HG03521 (cell line): ENCODE results near the gene ADCY1.

Source experiments
- ATAC-seq: cut with Tn5 transposase; IDR thresholded peaks from one replicate; pipeline ENCODE4 v1.9.1; 2021; ENCODE audit warnings: mild to moderate bottlenecking, moderate library complexity; ENCODE audit not compliant: unreplicated experiment

ADCY1 gene

DNA sequence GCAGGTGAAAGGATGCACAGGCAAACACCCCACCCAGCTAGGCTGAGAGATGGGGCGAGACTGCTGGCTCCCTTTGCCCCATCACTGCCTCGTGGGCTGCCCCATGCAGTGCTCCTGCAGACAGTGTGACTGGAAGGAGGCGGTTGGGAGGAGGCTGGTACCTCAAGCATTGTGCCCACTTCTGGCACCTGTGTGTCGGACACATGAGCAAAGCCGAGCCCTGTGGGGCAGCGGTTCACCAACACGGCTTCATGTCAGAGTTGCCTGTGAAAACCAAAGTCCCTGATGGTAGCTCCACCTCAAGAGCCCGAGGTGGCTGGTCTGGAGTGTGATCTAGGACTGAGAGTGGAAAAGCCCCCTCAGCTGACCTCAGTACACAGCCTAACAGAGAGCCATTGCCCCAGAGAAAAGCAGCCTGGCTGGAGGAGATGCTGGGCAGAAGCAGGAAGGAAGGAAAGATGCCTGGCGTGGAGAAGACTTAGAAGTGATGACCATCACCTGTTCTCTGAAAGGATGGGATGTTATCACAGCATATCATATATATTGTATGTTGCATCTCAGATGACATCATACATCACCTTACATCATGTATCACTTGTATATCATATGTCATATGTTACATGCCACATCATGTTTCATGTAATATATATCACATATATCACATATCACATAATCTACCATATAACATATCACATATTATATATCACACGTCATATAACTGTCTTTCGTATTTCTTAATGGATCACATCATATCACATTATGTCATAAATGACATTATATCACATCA, 75.6 kb downstream of the ADCY1 start:
- ATAC-seq: no peak

DNA sequence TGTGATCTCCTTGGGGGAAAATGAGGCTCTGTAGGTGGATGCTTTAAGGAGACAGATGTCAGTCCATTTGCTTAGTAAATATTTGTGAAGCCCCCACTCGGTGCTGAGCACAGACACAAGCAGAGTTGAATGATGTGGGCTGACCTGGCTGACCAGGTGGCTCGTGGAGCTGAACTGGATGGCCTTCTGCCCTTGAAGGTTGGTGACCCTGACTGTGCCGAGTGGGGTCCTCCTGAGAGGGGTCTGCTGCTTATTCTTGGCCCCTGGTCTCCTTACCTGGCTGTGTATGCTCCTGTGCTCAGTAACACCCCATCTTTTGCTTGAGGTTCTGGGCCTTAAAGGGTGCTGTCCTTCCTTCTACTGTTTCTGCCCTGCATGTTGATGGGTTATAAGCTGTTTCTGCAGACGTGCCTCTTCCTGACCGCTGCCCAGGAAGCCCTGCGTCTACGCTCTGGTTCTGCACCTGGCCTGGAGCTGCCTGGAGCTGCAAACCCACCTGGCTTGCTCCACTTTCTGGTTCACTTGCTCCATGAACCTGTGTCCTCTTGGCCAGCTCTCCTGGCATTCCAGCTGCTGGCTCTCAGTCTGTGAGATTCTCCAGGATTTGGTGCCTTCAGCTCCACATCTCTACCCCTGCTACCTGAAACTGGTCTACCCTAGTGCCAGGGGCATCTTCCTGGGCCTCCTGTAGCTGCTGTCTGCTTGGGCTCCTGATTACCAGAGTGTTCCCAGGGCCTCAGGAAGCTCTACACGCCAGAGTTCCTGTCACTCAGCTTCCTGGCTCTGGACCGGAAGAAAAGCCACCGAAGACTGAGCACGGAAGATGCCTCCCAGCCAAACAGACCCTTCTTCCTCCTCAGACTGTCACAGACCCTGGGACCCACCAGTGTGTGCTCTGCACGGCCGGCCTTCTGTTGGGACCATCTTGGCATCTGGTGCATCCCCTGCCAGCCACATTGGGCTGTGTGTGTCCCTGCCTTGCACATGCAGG, 76.5 kb downstream of the ADCY1 start:
- ATAC-seq: no peak

DNA sequence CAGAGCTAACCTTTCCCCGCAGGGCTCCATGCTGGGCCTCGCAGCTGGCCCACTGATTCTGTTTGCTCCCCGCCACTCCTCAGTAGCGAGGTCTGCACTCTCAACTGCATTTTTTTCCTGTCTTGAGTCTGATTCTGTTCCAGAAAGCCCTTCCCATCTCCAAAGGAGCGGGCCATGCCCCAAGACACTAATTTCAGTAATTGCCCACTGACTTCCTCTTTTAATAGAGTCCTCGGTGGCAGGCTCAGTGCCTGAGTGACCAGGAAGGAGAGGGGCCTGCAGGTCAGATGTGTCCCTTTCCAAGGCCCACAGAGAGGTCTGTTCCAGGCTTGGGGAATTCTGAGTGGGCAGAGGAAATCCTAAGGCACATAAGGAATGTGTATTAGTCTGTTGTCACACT, 77.4 kb downstream of the ADCY1 start:
- no peak for ATAC-seq

DNA sequence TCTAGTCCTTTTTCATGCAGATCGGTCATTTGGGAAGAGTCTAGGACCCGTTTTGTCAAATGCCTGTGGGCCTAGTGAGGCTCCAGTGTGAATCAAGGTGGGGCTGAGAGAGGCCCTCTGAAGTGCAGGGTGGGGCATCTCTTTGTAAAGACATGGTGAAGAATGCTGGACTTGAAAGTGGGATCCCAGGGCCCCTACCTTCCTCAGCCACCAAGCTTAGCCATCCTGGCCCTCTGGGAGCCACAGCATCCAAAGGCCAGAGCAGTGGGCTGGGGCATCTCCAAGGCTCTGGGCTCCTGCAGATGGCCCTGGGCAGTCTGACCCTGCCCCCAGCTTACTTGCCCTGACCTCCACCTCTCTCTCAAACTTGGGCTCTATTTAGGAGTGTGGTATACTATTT, 78.5 kb downstream of the ADCY1 start:
- no peak for ATAC-seq

DNA sequence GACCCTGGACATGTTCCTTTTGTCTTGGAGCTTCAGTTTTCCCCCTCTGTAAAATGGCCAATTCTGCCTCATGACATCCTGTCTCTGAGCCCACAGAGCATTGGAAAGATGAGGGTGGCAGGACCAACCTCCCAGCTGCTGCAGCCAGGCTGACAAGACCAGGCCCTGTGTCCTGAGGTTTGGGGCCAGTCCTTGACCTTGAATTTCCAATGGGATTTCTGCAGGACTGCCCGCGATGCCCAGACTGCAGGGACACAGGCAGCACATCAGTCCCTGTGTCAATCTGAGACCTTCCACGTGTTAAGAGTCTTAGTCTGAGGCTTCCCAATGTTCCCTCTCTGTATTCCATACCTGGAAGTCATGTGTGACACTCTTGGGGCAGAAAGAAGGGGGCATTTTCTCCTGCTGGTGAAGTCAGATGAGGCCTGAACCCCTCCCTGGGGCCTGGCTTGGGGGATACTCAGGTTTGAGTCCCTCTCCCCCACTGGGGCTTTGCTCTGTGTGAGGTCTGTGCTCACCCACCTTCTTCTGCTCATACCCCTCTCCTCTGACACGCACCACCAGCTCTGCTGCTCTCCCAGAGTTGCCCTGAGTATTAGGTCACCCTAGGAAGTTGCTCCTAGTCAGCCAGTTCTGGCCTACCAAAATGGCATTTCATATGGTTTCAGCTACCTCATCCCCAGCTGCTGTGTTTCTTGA, 79.2 kb downstream of the ADCY1 start:
- ATAC-seq: no peak

DNA sequence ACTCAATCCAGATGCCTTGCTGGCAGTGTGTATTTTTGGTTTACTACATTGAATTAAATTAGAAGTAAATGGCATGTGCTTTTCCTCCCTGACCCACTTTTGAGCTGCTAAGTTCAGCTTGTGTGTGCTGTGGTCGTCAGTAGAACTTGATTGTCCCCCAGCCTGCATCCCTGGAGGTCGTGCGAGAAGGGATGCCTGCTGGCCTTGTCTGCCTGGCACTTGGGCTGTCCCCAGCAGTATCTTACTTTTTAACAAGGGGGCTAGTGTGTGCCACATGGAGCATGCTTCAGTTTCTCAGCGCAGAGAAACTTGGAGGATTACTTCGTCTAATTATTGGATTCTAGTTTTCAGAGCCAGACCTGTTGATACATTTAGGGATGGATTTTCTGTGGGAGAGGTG, 80.2 kb downstream of the ADCY1 start:
- no peak for ATAC-seq

DNA sequence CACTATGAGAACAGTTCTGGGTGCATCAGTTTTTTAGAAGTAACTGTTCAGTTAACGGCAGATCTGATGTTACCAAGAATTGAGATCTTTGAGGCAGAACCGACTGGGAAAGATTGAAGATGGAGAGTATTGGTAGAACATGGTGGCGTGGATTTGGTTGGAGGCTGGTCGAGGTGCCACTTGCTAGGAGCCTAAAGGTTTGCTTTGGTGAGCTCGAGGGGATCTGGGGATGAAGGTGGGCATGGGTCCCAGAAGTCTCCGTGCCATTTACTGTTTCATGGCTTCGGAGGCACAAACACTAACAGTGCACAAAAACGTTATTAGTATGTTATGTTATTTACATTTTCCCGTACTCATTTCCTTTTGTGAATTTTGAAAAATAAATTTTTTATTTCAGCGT, 81.4 kb downstream of the ADCY1 start:
- ATAC-seq: no peak

DNA sequence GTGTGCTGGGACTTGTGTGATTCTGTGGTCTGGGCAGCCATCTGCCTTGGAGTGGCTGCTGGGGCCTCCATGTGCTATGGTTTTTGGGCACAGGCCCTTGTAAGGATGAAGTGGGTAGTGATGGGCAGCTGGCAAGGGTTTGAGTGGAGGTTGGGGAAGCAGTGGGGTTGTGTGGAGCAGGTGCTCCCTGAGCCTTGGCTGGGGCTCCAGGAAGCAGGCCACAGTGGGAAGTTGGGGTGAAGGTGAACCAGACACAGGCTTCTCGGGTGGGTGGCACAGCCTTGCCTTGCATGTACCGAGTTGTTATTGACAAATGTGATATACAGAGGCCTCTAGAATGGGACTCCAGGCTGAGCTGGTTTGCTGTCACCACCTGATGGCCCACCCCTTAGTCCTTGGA, 82.3 kb downstream of the ADCY1 start:
- no peak for ATAC-seq

DNA sequence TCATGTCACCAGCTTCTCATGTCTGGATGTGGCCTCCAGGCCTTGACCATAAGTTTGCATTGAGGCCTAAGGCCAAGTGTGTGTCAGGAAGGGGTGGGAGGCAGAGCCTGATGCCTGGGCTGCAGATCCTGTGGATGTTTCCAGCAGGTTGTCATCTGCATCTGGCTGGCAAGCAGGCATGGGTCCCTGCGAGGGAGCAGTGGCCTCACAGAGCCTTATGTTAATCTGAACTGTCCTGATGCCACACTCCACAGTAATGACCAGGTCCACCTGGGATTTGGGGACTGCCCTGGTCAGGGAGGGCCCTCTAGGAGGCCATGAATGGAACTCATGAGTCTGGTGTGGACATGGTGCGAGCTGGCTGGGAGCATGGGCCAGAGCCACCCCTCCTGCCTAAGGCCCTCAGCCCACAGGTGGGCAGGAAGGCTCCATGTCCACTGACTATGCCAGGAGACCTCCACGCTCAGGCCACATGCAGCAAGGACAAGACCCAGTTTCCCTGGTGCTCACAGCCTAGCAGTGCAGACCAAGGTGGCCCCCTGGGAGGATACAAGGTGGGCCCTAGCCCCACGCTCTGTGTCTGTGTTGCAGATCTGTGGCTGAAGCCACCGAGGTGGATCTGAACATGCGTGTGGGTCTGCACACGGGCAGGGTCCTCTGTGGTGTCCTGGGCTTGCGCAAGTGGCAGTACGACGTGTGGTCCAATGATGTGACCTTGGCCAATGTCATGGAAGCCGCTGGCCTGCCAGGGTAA, 83.1 kb downstream of the ADCY1 start:
- no peak for ATAC-seq

DNA sequence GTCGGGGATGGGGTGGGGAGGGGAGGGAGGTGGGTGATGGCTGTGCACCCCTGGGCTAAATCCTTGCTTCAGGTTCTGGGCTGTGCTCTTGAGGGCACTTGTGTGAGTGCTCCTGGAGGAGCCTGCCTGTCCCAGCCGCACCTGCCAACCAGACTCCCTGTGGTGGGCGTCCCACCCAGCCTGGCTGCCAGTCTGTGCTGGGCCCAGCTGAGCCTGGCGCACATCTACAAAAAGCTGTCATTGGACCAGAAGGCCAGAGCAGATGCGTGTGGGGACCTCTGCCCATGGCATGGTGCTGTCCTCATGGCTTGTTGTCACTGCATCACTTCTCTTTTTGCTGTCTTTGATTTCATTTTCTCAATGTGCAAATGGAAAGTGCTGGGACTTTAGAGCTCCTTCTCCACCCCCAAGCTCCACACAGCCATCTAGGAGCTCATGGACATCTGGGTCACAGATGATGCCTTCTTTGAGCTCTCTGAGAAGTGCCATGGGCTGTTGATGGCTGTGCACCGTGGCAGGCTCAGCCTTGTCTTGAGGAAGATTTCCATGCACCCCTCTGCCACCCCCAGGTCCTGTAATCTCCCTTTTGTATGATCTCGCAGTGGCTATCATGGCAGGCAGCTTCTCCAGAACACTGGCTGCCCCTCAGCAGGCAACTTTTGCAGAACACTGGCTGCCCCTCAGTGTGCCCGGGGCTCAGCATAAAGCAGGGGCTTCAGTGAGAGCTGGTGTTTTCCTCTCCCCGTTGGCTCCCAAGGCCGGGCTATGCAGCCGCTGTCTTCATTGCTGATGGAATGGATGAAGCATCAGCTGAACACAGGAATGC, 83.9 kb downstream of the ADCY1 start:
- no peak for ATAC-seq

DNA sequence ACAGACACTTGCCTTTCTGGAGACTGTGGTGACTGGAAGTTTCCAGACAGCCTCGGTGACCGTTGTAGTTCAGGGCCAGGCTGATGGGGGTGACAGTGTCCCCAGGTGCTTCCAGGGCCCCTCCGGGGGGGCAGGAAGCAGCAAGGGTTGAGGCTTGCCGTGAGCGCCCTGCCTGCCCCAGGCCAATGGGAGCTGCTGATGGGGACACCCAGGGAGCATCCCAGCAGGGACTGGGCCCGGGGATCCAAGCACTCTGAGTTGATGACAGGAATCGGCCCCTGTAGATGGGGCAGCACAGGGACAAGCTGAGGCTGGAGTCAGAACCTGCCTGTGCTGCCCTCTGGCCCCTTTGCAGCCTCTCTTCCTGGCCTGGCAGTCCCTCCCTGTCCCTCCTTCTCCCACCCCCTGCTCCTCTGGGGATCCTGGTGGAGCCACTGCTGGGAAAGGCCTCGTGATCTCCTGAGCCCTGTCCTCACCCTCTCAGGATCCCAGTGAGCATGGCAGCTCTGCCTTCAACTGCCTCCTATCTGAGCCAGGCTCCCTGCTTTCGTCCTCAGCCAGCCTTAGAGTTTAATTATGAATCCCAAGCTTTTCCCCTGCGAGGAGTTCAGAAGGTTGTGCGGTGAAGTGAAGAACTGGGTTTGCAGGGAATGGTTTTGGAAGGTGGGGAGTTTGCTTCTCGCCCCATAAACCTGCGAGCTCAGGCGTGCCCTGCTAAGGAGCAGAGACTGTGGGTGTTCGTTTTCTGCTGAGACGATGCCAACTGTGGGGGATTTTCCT, 84.7 kb downstream of the ADCY1 start:
- ATAC-seq: no peak

DNA sequence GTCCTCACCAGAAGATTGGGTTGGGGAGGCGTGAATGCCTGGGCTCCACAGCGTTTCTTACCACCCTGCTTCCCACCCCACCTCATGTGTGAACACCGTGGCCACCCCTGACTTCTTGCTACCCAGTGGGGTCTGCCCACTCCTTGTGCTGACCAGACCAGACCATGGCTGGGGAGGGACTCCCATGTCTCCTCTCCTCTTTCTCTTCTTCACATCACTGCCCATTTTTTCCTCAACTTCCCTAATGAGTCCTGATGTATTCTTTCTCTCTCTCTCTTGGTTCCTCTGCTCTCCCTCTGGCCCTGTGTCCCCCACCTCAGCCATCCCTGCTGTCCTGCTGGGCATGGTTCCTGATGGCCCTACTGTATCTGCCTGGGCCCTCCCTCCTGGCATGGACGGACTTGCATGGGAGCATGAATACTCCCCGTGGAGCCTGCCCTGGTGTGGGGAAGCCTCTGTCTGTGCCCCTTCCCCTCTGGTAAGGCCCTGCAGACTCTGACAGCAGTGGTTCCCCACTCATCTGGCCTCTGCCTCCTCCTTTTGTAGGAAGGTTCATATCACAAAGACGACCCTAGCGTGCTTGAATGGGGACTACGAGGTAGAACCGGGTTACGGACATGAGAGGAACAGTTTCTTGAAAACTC, 85.5 kb downstream of the ADCY1 start:
- no peak for ATAC-seq

DNA sequence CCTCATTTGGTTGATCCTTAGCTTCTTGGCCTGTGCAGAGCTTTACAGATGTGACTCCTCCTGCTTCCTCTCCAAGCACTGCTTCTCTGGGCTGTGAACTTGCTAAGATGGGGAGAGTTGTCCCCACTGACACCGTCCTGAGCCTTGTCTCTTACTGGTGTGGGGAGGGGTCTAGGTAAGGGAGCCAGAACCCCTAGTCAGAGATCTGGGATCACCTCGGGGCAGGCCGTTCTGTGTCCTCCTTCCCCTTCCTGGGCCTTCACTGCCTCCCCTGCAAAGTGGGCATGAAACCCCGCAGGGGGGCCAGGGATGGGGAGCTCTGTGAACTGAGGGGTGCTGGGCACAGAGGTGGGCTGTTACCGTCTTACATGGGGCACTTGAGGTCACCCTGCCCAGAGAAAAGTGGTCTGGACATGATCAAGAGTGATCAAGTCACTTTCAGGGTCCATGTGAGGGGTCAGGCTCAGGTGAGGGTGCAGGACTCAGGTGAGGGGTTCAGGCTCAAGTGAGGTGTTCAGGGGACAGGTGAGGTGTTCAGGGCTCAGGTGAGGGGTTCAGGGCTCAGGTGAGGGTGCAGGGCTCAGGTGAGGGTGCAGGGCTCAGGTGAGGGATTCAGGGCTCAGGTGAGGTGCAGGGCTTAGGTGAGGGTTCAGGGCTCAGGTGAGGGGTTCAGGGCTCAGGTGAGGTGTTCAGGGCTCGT, 86.2 kb downstream of the ADCY1 start:
- no peak for ATAC-seq

DNA sequence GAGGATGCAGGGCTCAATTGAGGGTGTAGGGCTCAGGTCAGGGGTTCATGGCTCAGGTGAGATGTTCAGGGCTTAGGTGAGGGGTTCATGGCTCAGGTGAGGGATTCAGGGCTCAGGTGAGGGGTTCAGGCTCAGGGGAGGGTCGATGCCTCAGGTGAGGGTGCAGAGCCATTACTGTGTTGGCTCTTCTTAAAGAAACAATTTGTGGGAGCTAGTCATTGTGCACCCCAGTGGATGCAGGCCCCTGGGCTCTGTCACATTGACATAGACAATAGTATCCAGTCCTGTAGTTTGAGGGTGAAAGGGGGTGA, 86.7 kb downstream of the ADCY1 start:
- no peak for ATAC-seq

DNA sequence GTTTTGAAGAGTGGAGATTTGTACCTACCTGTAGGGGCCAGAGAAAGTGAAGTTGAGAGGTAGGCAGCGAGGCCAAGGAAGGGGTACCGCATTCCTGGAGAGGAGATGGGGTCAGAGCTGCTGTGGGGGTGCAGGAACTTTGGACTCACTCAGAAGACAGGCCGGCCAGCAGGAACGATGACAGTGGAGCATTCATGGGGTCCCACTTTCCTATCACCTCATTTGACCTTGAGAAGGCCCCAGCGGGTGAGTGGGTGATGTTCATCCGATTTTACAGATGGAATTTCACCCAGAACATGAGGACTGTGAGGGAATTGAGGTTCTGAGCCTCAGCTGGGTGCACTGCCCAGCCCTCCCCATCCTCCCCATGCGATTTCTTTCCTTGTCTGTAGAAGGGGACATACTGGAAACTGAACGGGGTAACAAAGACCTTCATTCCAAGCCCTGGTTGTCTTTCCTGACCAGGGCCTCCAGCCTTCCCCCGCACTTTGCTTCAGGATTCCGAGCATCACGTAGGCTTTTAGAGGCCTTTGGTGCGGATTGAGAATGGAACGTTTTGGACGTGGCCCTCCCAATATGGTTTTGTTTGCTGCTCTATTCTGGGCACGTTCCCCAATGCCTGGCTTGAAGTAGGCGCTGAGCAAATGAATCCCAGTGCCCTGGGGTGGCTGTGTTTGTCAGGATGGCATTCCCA, 87.3 kb downstream of the ADCY1 start:
- no peak for ATAC-seq

DNA sequence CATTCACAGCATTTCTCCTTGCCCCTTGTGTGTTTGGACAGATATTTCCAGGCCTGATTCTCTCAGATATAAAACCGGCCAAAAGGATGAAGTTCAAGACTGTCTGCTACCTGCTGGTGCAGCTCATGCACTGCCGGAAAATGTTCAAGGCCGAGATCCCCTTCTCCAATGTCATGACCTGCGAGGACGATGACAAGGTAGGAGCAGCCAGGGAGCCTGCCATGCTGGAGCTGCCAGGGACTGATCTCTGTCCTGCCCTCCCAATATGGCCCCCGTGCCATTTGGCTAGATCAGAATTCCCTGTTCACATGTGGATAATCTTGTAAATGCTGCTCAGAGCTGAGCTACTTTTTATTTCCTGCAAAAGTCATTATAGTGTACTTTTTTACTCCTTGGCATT, 87.8 kb downstream of the ADCY1 start:
- ATAC-seq: no peak

DNA sequence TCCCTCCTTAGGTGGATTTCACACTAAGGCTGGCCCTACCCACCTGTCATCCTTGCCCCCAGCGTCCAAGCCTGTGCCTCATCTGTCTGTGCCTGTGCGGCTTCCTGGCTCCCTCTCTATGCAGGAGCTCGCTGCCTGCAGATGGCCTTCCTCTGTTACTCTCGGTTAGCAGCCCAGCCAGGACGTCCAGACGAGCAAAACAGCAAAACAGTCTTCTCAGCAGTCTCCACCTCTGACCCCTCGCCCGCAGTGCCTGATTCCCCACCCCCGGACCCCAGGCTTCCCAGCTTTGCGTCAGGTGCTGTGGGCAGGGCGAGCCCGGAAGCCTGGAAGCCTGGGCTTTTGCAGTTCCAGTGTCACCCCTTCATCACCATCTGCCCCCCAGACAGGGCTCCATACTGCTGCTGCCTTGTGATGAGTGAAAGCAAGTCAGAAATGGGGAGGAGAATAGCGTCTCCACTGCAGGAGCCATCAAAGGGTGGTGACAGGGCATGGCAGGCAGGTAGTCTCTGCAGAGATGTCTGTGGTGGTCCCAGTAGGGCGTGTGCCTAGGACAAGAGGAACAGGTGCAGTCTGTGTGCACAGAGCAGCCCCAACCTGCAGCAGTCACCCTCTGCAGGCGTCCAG, 88.5 kb downstream of the ADCY1 start:
- ATAC-seq: no peak
